Lower leg skin (tissue), 4 donors: ENCODE data around the gene NOA1. TPM values are rescaled to one million over a fixed set of nuclear protein-coding genes. Genes with fewer than 3 reads are reported as not detected.

Experiments used
- DNase-seq, 2 donors: peaks; one replicate each; pipeline ENCODE4 v3.0.0-alpha.2; 2019; ENCODE audit warnings: low spot score in 2 of 2
- H3K4me3 ChIP-seq: fragments of 200-600 bp; sonication (generic); 2 replicates; pipeline ENCODE4 v1.5.1; 2017; ENCODE audit warnings: mild to moderate bottlenecking, low read depth; ENCODE audit not compliant: poor library complexity, severe bottlenecking
- POLR2A ChIP-seq, 2 donors: fragments of 450-650 bp; IDR thresholded peaks; one replicate each; pipeline ENCODE4 v1.6.1; 2016 to 2017; ENCODE audit warnings: antibody characterized with exemption in 2 of 2, mild to moderate bottlenecking in 1 of 2, moderate library complexity in 1 of 2
- WGBS, 2 donors: methylation state at CpG; one replicate each; pipeline ENCODE4 v1.1.5; 2018; 5-methylcytosine and 5-hydroxymethylcytosine counted together
- intact Hi-C: fragments of 100-400 bp; cut with DNase I; formaldehyde crosslinking; loops from one replicate; pipeline ENCODE4 v1.15.0; 2023; ENCODE audit warnings: low total_unique reads
- total RNA-seq, 4 donors: library from RNA; depleted of rRNA; stranded (reverse); fragments of >200 nt; gene quantifications; one replicate each; pipeline ENCODE4 v1.1.0, GENCODE V29; 2016
- TF ChIP-seq, protein P1 (sequence below), 3 donors: fragments of 450-650 bp; IDR thresholded peaks; one replicate each; pipeline ENCODE4 v1.5.1; 2016; ENCODE audit warnings: antibody characterized with exemption in 3 of 3, mild to moderate bottlenecking in 3 of 3, moderate library complexity in 2 of 3

NOA1 gene
- total RNA-seq, 4 donors from 2014 or later, result 37.8 to 46.4 (median 42.9) TPM

DNA sequence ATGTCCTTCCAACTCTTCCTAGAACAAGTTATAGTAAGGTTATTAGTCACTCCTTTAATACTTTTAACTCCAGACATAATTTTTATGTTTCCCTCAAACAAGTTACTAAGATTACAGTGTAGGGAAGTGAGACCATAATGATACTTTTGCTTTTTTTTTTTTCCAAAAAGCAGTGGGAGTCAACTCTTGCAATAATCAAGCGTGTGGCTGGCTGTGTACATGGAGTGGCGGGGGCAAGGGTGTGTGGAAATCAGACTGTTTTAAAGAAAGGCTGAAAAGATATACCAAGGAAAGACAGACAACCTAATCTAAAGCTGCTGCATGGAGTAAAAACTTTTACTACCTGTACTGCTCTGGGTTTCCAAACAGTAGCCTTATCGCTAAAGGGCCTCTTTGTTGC, 4.1 kb downstream of the NOA1 start:
- DNase-seq, result no peak
- TF ChIP-seq, protein P1, sequence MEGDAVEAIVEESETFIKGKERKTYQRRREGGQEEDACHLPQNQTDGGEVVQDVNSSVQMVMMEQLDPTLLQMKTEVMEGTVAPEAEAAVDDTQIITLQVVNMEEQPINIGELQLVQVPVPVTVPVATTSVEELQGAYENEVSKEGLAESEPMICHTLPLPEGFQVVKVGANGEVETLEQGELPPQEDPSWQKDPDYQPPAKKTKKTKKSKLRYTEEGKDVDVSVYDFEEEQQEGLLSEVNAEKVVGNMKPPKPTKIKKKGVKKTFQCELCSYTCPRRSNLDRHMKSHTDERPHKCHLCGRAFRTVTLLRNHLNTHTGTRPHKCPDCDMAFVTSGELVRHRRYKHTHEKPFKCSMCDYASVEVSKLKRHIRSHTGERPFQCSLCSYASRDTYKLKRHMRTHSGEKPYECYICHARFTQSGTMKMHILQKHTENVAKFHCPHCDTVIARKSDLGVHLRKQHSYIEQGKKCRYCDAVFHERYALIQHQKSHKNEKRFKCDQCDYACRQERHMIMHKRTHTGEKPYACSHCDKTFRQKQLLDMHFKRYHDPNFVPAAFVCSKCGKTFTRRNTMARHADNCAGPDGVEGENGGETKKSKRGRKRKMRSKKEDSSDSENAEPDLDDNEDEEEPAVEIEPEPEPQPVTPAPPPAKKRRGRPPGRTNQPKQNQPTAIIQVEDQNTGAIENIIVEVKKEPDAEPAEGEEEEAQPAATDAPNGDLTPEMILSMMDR (IDR thresholded peaks at IDR 0.05), result no peak
- no peak for TF ChIP-seq POLR2A (IDR thresholded peaks at IDR 0.05)
- H3K4me3 ChIP-seq, result no peak overlapping the region
- intact Hi-C loops, result no loop called here
- 96 to 99% methylated on average over 3 of the region's 3 CpGs for WGBS, 2 donors

DNA sequence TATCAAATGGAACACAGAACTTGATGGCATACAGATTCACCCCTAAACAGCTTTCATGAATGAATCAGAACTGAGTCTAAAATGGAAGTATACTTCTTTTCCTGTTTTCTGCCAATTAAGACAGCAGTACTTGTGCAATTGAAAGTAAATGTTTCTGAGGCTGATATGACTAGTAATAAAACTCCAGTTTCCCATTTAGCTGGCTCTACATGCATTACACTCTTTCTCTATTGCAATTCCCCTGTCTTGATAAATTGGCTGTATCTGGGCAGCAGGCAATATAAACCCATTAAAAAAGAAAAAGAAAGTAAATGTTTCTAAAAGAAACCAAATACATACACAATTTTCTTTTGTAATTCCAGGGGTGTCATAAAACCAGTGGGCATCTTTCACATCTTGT, 4.6 kb downstream of the NOA1 start:
- no peak for DNase-seq
- TF ChIP-seq, protein P1 (IDR thresholded peaks at IDR 0.05), result no peak
- TF ChIP-seq POLR2A (IDR thresholded peaks at IDR 0.05), result no peak
- no peak overlapping the region for H3K4me3 ChIP-seq
- intact Hi-C loops, result no loop called here

DNA sequence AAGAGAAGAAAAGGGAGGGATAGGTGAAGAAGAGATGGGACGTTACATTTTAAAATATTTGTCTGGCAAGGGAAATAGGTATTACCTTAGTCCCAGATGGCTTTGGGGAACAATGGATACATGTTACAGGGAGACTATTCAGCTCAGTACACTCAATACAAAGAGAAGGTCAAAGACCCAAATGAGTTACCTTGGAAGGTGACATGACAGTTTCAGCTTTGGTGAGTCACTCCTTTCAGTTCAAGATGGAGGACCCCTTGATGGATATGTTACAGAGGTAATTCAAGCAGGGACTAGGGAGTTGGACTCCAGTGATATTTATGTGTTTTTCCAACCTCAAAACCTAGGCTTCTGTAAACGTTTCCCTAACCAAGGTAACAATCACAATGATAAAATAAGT, 5.0 kb downstream of the NOA1 start:
- 89 to 90% methylated on average over 2 of the region's 2 CpGs for WGBS, 2 donors
- intact Hi-C loops, result no loop called here

DNA sequence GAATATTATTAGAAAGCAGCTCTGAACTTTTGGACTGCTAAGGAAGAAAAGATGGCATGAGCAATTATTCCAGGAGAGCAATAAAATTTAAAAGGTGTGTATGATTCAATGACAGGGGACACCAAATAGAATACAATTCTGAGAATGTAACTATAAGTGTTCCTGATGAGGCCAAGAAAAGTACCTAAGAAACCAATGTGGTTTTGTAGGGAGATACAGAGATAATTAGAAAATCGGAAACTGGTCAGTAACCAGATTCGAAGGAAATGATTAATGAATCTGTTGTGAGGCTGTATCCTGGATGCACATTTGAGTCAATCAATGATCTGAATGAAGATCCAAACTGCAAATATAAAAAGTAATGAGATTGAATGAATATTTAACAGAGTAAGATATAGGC, 6.0 kb downstream of the NOA1 start:
- 83 to 85% methylated on average over 2 of the region's 2 CpGs for WGBS, 2 donors
- no peak overlapping the region for H3K4me3 ChIP-seq
- intact Hi-C loops, result no loop called here
- TF ChIP-seq, protein P1 (IDR thresholded peaks at IDR 0.05), result no peak
- no peak for TF ChIP-seq POLR2A (IDR thresholded peaks at IDR 0.05)
- no peak for DNase-seq

More for the DNA sequence above, 5.0 kb downstream of the NOA1 start:
- no peak for DNase-seq
- no peak overlapping the region for H3K4me3 ChIP-seq
- TF ChIP-seq, protein P1 (IDR thresholded peaks at IDR 0.05), result no peak
- TF ChIP-seq POLR2A (IDR thresholded peaks at IDR 0.05), result no peak

DNA sequence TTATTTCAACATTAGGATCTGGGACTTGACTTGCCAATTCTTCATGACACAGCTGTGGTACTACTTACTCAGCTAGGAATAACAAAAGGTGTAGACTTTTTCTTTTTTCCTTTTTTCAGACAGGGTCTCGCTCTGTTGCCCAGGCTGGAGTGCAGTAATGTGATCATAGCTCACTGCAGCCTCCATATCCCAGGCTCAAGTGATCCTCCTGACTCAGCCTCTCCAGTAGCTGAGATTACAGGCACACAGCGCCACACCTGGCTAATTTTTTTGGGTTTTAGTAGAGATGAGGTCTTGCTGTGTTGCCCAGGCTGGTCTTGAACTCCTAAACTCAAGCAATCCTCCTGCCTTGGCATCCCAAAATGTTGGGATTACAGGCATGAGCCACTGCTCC, 16.3 kb downstream of the NOA1 start:
- TF ChIP-seq, protein P1 (IDR thresholded peaks at IDR 0.05), result no peak
- TF ChIP-seq POLR2A (IDR thresholded peaks at IDR 0.05), result no peak
- no peak overlapping the region for H3K4me3 ChIP-seq
- no peak for DNase-seq
- WGBS, 2 donors, result 96 to 98% methylated on average over 2 of the region's 2 CpGs
- intact Hi-C loops, result no loop called here

DNA sequence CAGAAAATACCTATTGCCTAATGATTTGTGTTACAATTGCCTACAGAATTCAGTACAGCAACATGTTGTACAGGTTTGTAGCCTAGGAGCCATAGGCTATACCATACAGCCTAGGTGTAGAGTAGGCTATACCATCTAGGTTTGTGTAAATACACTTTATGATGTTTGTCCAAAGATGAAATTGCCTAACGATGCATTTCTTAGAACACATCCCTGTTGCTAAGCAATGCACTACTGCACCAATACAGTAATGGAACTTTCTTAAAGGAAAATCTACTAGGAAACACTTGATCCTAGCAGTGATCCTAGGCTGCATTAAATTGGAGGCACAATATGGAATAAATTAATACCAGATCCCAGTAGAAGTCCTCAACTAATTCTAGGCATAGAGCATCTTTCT, 18.3 kb downstream of the NOA1 start:
- WGBS, 2 donors, result 12 to 42% methylated on average over 1 of the region's 1 CpG
- no peak overlapping the region for H3K4me3 ChIP-seq

More for the DNA sequence above, 18.3 kb downstream of the NOA1 start:
- TF ChIP-seq POLR2A (IDR thresholded peaks at IDR 0.05), result no peak
- TF ChIP-seq, protein P1 (IDR thresholded peaks at IDR 0.05), result no peak
- intact Hi-C loops, result no loop called here
- DNase-seq, result no peak
